SK-N-MC (cell line): ENCODE data around the gene SYTL3.

Source experiments
- EZH2 ChIP-seq: fragments of 200-600 bp; sonication (generic); IDR thresholded peaks from one replicate; pipeline ENCODE4 v1.6.1; 2017; ENCODE audit warnings: antibody characterized with exemption
- POLR2AphosphoS5 ChIP-seq: IDR thresholded peaks from 2 replicates; pipeline ENCODE4 v1.6.1; 2012; ENCODE audit warnings: mild to moderate bottlenecking, low read depth, low read length, borderline replicate concordance

DNA sequence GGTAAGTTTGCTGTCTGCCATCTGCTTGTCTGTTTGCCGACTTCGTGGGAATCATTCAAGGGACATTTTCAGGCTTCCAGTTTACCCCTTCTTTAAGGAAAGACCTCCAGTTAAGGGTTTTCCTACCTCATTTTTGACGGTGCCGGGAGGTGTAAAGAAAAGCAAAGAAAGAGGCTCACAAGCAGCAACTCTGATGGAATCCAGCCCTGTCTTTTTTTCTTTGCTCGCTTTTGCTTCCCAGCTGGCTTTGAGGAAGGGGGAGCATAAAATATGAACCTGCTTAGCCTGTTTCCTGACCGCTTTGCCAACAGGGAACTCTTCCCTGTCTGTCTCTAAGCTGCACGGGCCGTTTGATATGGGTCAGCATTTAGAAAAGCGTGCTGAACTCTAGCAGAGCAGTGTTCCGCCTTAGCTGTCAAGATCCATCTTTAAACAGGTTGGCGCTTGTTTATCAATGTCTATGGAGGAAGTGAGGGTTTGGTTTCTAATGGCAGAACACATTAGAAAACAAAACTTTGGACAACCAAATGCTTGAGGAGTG is 13.8 kb downstream of the SYTL3 start:
- no peak for TF ChIP-seq POLR2AphosphoS5
- TF ChIP-seq EZH2: no peak
